GM18505 (cell line): ENCODE data around the gene SLC5A10.
A peak's percentile ranks its signal among the peaks of the same experiment; 100 is the strongest.
"Not testable (repeated sequence)": the region's sequence is repeated elsewhere in the genome, so short reads cannot be mapped to it uniquely, and the experiment has no call there.

Experiments used
- ATAC-seq: cut with Tn5 transposase; IDR thresholded peaks from one replicate; pipeline ENCODE4 v1.9.1; 2021; ENCODE audit not compliant: unreplicated experiment
- POLR2A ChIP-seq: IDR thresholded peaks from 4 replicates; pipeline ENCODE4 v1.6.1; 2011; ENCODE audit warnings: borderline replicate concordance; ENCODE audit not compliant: insufficient read depth, insufficient read length; ENCODE audit errors: extremely low read depth

The SLC5A10 gene

GRCh38 chr17:19020016-19020415 is 68.1 kb downstream of the SLC5A10 start:
- ATAC-seq = no peak
- no peak for TF ChIP-seq POLR2A

GRCh38 chr17:19021011-19021621 is 69.2 kb downstream of the SLC5A10 start:
- not testable (repeated sequence) for ATAC-seq

DNA sequence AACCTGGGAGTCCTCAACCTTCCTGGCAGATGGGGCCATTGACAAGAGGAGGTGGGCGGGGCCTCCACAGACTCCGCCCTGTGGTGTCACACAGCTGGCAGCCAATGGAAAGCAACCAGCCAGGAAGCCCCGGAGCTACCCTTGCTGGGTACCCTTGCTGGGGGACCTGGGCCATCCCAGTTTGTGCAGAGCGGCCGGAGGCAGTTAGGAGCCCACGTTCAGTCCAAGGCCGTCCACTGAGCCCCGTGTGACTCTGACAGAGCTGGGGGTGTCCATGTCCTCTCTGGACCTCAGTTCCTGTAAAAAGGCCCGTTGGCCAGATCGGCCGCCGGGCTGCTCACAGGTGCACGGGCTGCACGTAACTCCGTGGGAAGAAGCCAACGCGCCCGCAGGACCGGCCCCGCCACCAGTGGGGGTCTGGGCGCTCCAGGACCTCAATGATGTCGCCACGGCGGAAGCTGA is 69.7 kb downstream of the SLC5A10 start:
- TF ChIP-seq POLR2A = no peak
- no peak for ATAC-seq

- ATAC-seq = no peak
- no peak for TF ChIP-seq POLR2A
These were observed 70.2 kb downstream of the SLC5A10 start for GRCh38 chr17:19022128-19022527.

- TF ChIP-seq POLR2A = no peak
- ATAC-seq = no peak
These were observed 70.8 kb downstream of the SLC5A10 start for GRCh38 chr17:19022747-19023146.

GRCh38 chr17:19023209-19023999 is 71.4 kb downstream of the SLC5A10 start:
- ATAC-seq = no peak
- no peak for TF ChIP-seq POLR2A

DNA sequence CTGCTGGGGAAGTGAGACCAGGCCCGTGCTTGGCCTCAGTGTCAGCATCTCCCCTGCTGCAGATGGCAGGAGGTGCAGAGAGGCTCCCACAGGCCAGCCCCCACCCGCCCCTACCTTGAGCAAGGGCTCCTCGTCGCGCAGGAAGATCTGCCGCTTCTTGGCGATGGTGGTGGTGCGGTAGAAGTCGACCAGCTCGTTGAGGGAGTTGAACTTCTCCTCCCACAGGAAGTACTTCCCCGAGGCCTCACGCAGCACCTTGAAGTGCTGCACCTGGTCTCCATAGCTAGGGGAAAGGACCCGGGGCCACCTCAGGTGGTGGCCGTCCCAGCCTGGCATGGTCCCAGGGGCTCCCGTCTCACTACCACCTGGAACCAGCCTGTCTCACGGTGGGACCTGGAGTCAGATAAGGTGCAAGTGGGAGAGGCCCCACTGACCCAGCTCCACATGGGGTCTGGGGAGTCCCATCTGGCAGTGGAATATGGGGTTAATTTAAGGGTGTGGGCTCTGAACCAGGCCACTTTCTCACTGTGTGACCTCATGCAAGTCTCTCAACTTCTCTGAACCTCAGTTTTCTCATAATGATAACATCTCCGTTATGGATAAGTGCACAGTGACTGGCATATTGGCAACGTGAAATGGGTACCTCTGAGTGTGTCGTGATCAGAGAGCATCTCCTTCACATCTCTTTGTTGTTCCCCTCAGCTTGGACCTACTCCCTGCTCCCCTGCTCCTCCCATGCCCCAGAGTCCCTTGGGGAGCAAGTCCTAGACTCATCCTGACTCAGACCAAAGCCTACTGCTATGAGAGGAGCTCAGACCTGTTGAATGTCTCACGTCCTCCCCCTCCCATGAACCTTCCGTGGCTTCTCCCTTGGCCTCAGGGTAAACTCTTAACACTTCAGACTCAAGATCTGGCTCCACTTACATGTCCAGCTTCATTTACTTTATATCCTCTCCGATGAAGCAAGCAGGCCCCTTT is 72.4 kb downstream of the SLC5A10 start:
- ATAC-seq = no peak
- TF ChIP-seq POLR2A = no peak

- not testable (repeated sequence) for ATAC-seq
These were observed 76.7 kb downstream of the SLC5A10 start for GRCh38 chr17:19028671-19029070.

GRCh38 chr17:19029740-19030139 is 77.8 kb downstream of the SLC5A10 start:
- ATAC-seq = not testable (repeated sequence)

DNA sequence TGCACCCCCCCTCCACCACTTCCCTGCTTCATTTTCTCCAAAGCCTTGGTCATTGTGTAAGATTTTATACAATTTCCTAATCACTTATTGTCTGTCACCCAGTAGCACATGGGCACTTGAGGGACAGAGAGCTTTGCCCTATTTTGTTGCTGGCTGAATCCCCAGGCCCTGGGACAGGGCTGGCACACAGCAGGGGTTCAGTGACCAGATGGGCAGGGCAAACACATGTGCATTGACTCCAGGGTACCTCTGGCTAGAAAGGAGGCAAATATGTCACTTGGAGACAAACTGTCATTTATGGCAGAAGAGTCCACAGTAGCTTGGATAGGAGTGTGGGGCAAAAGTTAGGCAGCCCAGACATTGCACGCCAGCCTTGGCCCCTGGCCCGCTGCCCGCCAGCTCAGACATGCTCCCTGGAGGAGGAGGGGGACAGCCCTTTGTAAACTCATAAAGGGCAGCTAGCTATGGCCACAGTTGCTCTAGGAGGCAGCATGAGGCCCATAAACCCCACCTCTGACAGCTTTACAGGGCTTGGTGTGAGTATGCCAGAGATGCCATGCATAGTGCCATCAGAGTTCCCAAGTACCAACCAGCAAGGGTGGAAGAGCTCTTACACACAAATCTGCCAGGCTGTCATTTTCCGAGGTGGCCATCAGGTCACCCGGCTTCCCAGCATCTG is 78.9 kb downstream of the SLC5A10 start:
- not testable (repeated sequence) for ATAC-seq

- not testable (repeated sequence) for ATAC-seq
These were observed 79.8 kb downstream of the SLC5A10 start for GRCh38 chr17:19031729-19032128.

GRCh38 chr17:19032377-19032988 is 80.5 kb downstream of the SLC5A10 start:
- ATAC-seq = peak; percentile 33

GRCh38 chr17:19036186-19036585 is 84.2 kb downstream of the SLC5A10 start:
- not testable (repeated sequence) for ATAC-seq

DNA sequence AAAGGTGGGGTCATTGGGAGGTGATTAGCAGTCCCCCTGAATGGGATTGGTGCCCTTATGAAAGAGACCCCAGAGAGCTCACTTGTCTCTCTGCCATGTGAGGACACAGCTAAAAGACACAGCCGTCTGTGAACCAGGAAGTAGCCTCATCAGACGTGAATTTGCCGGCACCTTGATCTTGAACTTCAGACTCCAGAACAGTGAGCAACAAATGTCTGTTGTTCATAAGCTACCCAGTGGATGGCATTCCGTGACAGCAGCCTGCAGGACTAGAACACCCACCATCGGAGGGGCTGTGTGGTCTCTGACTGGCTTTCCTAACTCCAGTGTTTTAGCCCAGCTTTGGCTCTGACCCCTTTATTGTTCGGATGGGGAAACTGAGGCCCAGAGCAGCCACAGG is 85.6 kb downstream of the SLC5A10 start:
- ATAC-seq = not testable (repeated sequence)

DNA sequence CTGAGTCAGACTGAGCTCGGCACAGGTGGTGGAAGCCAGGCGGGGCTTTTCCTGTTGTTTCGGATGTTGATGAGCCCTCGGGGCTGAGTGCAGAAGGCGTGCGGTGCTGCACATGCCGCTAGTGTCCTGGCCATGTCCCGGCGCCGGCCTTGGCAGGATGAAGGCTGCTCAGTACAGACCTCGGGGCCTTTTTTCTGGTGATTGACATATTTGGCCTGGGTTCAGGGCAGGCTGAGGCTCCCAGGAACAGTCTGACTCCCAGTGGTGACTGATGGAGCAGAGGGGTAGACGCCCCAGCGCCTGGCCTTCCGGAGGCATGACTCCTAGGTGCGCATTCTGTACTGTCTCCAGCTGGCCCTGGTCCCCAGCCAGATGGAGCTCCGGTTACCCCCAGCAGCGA is 86.0 kb downstream of the SLC5A10 start:
- ATAC-seq = not testable (repeated sequence)

DNA sequence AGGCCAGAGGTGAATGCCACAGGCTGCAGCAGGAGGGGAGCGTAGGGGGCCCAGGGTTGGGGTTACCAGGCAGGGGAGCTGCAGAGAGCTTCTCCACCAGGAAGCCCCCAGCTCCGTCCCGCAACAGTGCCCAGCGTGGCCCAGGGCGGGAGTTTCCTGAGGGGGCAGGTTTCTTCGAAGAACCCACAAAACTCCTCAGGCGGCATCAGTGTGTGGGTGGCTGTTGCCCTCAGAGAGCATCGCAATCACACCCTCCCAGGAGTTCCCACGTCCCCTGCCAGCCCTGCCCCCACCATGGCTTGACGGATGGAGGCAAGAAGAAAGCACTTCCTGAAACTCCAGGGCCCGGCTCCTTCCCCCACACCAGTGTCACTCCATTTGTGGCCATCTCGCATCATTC is 86.8 kb downstream of the SLC5A10 start:
- not testable (repeated sequence) for ATAC-seq

DNA sequence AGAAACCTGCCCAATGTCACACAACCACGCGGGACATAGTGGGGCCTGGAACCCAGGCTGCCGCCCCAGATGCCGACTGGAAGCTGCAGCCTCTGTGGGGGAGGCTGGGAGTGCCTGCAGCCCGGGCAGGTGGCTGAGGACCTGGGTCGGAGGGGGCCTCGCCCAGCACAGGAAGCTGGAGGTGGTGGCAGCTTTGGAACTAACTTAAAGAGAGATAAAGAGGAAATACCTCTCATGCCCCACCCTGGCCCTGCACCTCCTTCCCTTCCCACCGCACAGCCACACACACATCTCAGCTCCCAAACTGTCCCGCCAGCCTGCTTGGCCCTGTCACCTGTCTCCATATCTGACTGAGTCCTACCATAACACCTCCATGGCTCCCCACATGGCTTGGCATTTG is 88.4 kb downstream of the SLC5A10 start:
- not testable (repeated sequence) for ATAC-seq

DNA sequence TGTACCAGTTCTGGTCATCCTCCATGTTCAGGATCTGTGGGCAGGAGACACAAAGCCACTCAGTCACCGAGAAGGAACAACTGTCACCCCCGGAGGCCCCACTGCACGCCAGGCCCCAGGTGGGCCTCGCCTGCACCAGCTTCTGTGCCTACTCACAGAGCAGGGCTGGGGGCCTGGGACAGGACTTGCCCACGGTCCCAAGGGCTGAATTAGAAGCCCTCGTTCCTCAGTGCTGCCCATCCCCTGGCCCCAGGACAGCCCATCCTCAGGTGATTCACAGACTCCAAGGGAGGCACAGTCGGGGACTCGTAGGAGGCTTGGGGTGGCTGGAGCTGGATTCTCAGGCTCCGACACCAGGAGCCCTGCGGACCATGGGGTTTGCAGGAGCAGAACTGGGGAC is 89.9 kb downstream of the SLC5A10 start:
- not testable (repeated sequence) for ATAC-seq

DNA sequence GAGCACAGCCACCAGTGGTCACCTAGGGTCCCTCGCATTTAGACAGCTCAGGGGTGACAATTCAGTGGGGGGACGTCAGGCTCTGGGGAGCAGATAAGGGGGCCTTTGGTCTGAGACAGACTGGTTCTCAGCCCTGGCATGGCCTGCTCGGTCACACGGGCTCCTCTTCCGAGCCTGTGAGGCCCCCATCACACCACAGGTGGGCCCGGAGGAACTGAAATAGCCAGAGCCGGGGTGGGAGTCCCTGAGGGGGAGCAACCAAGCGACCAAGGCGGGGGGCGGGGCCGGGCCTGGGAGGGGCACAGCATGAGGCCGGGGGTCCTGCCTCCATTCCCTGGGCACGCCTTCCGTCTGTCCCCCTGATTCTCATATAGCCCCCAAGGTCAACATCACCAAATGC is 90.4 kb downstream of the SLC5A10 start:
- not testable (repeated sequence) for ATAC-seq

GRCh38 chr17:19043032-19043431 is 91.1 kb downstream of the SLC5A10 start:
- not testable (repeated sequence) for ATAC-seq
